IMR-90 (cell line): ENCODE data around the gene CST9. TPM values are rescaled to one million over a fixed set of nuclear protein-coding genes. Genes with fewer than 3 reads are reported as not detected.

Experiments used
- ATAC-seq: fragments of 200-7000 bp; cut with Tn5 transposase; 2 replicates; pipeline ENCODE4 v1.9.1; 2020; ENCODE audit warnings: low read depth, mild to moderate bottlenecking, moderate library complexity
- BruUV-seq: library from RNA; stranded (reverse); fragments of 400-500 nt; replicated peaks from 2 replicates; lab custom pipeline; 2021; lab: Mats Ljungman, UMichigan
- CTCF ChIA-PET: fragments of 300-600 bp; formaldehyde crosslinking; extraction: SDS; loops from one replicate; lab custom pipeline; 2021; ENCODE audit warnings: antibody characterized with exemption; lab: Yijun Ruan, JAX
- POLR2A ChIA-PET: fragments of 300-600 bp; sonication (Branson Sonifier 250); formaldehyde crosslinking; loops from one replicate; lab custom pipeline; 2022; ENCODE audit warnings: antibody characterized with exemption; ENCODE audit not compliant: unreplicated experiment; lab: Charles Lee
- DNase-seq: peaks from one replicate; pipeline ENCODE4 v3.0.0; 2013
- H2AFZ ChIP-seq: replicated peaks from 2 replicates; pipeline ENCODE3; 2013; ENCODE audit warnings: low read length, mild to moderate bottlenecking; ENCODE audit not compliant: poor library complexity
- H2AK5ac ChIP-seq: 2 replicates; pipeline ENCODE4 v1.6.1; 2013; ENCODE audit warnings: low read depth, low read length, inconsistent platforms
- H2AK9ac ChIP-seq: replicated peaks from 2 replicates; pipeline ENCODE3; 2013; ENCODE audit warnings: mild to moderate bottlenecking, low read depth, low read length, moderate library complexity; ENCODE audit not compliant: poor library complexity
- H2BK120ac ChIP-seq: 2 replicates; pipeline ENCODE4 v1.6.1; 2013; ENCODE audit warnings: low read depth, low read length, inconsistent platforms
- H2BK15ac ChIP-seq: 3 replicates; pipeline ENCODE4 v1.6.1; 2013; ENCODE audit warnings: low read depth, low read length, inconsistent platforms
- H2BK20ac ChIP-seq: 2 replicates; pipeline ENCODE4 v1.6.1; 2013; ENCODE audit warnings: low read depth, mild to moderate bottlenecking, inconsistent platforms, low read length, moderate library complexity
- H2BK5ac ChIP-seq: 2 replicates; pipeline ENCODE4 v1.6.1; 2013; ENCODE audit warnings: mild to moderate bottlenecking, low read depth, low read length, inconsistent platforms; ENCODE audit not compliant: poor library complexity, severe bottlenecking
- H3K14ac ChIP-seq: replicated peaks from 2 replicates; pipeline ENCODE4 v1.6.1; 2013; ENCODE audit warnings: low read depth, low read length, inconsistent platforms
- H3K18ac ChIP-seq: 2 replicates; pipeline ENCODE4 v1.6.1; 2013; ENCODE audit warnings: low read depth, low read length, control low read depth
- H3K23ac ChIP-seq: 2 replicates; pipeline ENCODE4 v1.6.1; 2013; ENCODE audit warnings: low read depth, low read length, inconsistent platforms
- H3K27ac ChIP-seq: 2 replicates; pipeline ENCODE4 v1.5.1; 2013; ENCODE audit warnings: mild to moderate bottlenecking, control low read depth, low read length; ENCODE audit not compliant: insufficient read depth
- H3K27me3 ChIP-seq: 2 replicates; pipeline ENCODE4 v1.6.1; 2013; ENCODE audit warnings: low read length; ENCODE audit not compliant: control insufficient read depth, insufficient read depth
- H3K36me3 ChIP-seq: 2 replicates; pipeline ENCODE4 v1.6.1; 2013; ENCODE audit warnings: low read length, mixed read lengths; ENCODE audit not compliant: control insufficient read depth, insufficient read depth
- H3K4ac ChIP-seq: 2 replicates; pipeline ENCODE4 v1.6.1; 2013; ENCODE audit warnings: low read depth, low read length, inconsistent platforms
- H3K4me1 ChIP-seq: 2 replicates; pipeline ENCODE4 v1.6.1; 2013; ENCODE audit warnings: low read length, mixed read lengths; ENCODE audit not compliant: control insufficient read depth, insufficient read depth
- H3K4me2 ChIP-seq: 2 replicates; pipeline ENCODE4 v1.6.1; 2013; ENCODE audit warnings: low read depth, mild to moderate bottlenecking, control low read depth, low read length, moderate library complexity
- H3K4me3 ChIP-seq: 2 replicates; pipeline ENCODE4 v1.5.1; 2013; ENCODE audit warnings: low read depth, mild to moderate bottlenecking, control low read depth, low read length, moderate library complexity; ENCODE audit not compliant: insufficient read depth
- H3K56ac ChIP-seq: 2 replicates; pipeline ENCODE4 v1.6.1; 2013; ENCODE audit warnings: low read length, inconsistent platforms; ENCODE audit not compliant: insufficient read depth; ENCODE audit errors: extremely low read depth
- H3K79me1 ChIP-seq, 2 experiments: 2 replicates each; pipeline ENCODE4 v1.6.1; 2013; ENCODE audit warnings: low read length in 2 of 2, inconsistent platforms in 1 of 2, low read depth in 1 of 2
- H3K9ac ChIP-seq: 2 replicates; pipeline ENCODE4 v1.6.1; 2013; ENCODE audit warnings: low read depth, low read length, control low read depth
- H3K9me1 ChIP-seq: 2 replicates; pipeline ENCODE4 v1.6.1; 2013; ENCODE audit warnings: low read length, inconsistent platforms; ENCODE audit not compliant: insufficient read depth
- H3K9me3 ChIP-seq: 2 replicates; pipeline ENCODE4 v1.6.1; 2013; ENCODE audit warnings: low read length; ENCODE audit not compliant: control insufficient read depth, insufficient read depth
- H4K20me1 ChIP-seq: 2 replicates; pipeline ENCODE4 v1.6.1; 2013; ENCODE audit warnings: low read length, inconsistent platforms; ENCODE audit not compliant: insufficient read depth
- H4K5ac ChIP-seq: 2 replicates; pipeline ENCODE4 v1.6.1; 2013; ENCODE audit warnings: mild to moderate bottlenecking, low read depth, low read length, control low read depth
- H4K8ac ChIP-seq, 2 experiments: 2 replicates each; pipeline ENCODE4 v1.6.1; 2013; ENCODE audit warnings: low read depth in 2 of 2, low read length in 2 of 2, control low read depth in 1 of 2, inconsistent platforms in 1 of 2
- H4K91ac ChIP-seq: 2 replicates; pipeline ENCODE4 v1.6.1; 2013; ENCODE audit warnings: low read depth, low read length, inconsistent platforms; ENCODE audit not compliant: insufficient read depth
- CHD1 ChIP-seq: IDR thresholded peaks from 2 replicates; pipeline ENCODE4 v1.6.1; 2012; ENCODE audit warnings: low read depth, low read length, improper control_type of control experiment
- CTCF ChIP-seq: conservative IDR thresholded peaks from 2 replicates; pipeline ENCODE4 v1.5.1; 2012; ENCODE audit warnings: mild to moderate bottlenecking, low read depth, low read length, improper control_type of control experiment
- FOS ChIP-seq: fragments of 150-350 bp; IDR thresholded peaks from 2 replicates; pipeline ENCODE4 v1.6.1; 2016; ENCODE audit warnings: low read depth, low read length
- MAZ ChIP-seq: IDR thresholded peaks from 2 replicates; pipeline ENCODE4 v1.6.1; 2012; ENCODE audit warnings: low read depth, mild to moderate bottlenecking, low read length, improper control_type of control experiment, moderate library complexity, borderline replicate concordance
- MXI1 ChIP-seq: IDR thresholded peaks from 2 replicates; pipeline ENCODE4 v1.6.1; 2012; ENCODE audit warnings: low read depth, mild to moderate bottlenecking, low read length, moderate library complexity, borderline replicate concordance
- NFE2L2 ChIP-seq: fragments of 150-350 bp; IDR thresholded peaks from 2 replicates; pipeline ENCODE4 v1.6.1; 2016; ENCODE audit warnings: low read depth, mild to moderate bottlenecking, low read length
- POLR2A ChIP-seq: IDR thresholded peaks from 2 replicates; pipeline ENCODE4 v1.6.1; 2012; ENCODE audit warnings: mild to moderate bottlenecking, low read depth, low read length
- RCOR1 ChIP-seq: IDR thresholded peaks from 2 replicates; pipeline ENCODE4 v1.6.1; 2012; ENCODE audit warnings: mild to moderate bottlenecking, low read length, improper control_type of control experiment; ENCODE audit not compliant: insufficient replicate concordance
- SMC3 ChIP-seq: fragments of 150-350 bp; IDR thresholded peaks from 2 replicates; pipeline ENCODE4 v1.6.1; 2016; ENCODE audit warnings: low read depth, mild to moderate bottlenecking, antibody characterized with exemption, low read length, moderate library complexity
- WGBS, 2 experiments: methylation state at CpG; one replicate each; pipeline versions ENCODE4 v1.1.5 to v1.1.7; 2013; ENCODE audit warnings: missing lambda C conversion rate in 2 of 2; ENCODE audit not compliant: insufficient read length in 1 of 2; ENCODE audit errors: extremely low coverage in 2 of 2; 5-methylcytosine and 5-hydroxymethylcytosine counted together
- dilution Hi-C: fragments of 300-500 bp; cut with HindIII; formaldehyde crosslinking; loops from one replicate; pipeline ENCODE4 v1.14.3; 2018; ENCODE audit warnings: low sequenced_read_pairs; ENCODE audit not compliant: unreplicated experiment
- in situ Hi-C: fragments of 300-500 bp; cut with MboI; formaldehyde crosslinking; loops from 3 replicates; pipeline ENCODE4 v1.14.3; 2019; ENCODE audit warnings: low sequenced_read_pairs, inconsistent platforms, mixed read lengths
- intact Hi-C: fragments of 100-400 bp; cut with micrococcal nuclease; formaldehyde crosslinking; loops from 2 replicates; pipeline ENCODE4 v1.10.0; 2022
- polyA plus RNA-seq, 3 experiments: library from polyadenylated mRNA; depleted of rRNA; stranded (reverse); fragments of >200 nt; gene quantifications; 2 replicates each; pipeline ENCODE4 v1.2.3, GENCODE V29; 2012; ENCODE audit warnings: low replicate concordance in 1 of 3
- total RNA-seq: library from RNA; depleted of rRNA; stranded (reverse); fragments of >200 nt; gene quantifications from 2 replicates; pipeline ENCODE4 v1.2.3, GENCODE V29; 2012
- TF ChIP-seq, protein P1 (sequence below): fragments of 150-350 bp; IDR thresholded peaks from 2 replicates; pipeline ENCODE4 v1.6.1; 2016; ENCODE audit warnings: low read depth, mild to moderate bottlenecking, low read length, moderate library complexity, borderline replicate concordance

Gene CST9
- total and polyA plus RNA-seq, 2 of the 4 experiments (the other 2 are of a cell fraction) = not detected

GRCh38 chr20:23585808-23586734 lies 19.6 kb downstream of the CST9 start:
- Histone ChIP-seq H3K4me3 (no peak overlapping the region), H4K20me1 (no peaks in the 10 kb centered on the region), H2BK5ac (no peak overlapping the region), H4K91ac (no peak overlapping the region), H3K9me3 (no peaks in the 10 kb centered on the region), H2AK5ac (no peak overlapping the region), H2BK120ac (no peak overlapping the region), H4K5ac (no peak overlapping the region), H3K27me3 (peaks cover 2% of the 10 kb centered on the region), H3K14ac (no peak overlapping the region), H3K36me3 (no peaks in the 10 kb centered on the region), H3K4me2 (no peak overlapping the region), H3K27ac (no peak overlapping the region), H3K9ac (no peak overlapping the region), H3K4me1 (no peaks in the 10 kb centered on the region), H2BK15ac (no peak overlapping the region), H4K8ac (no peak overlapping the region), H3K56ac (no peak overlapping the region), H3K79me1 (no peaks in the 10 kb centered on the region), H2AFZ (no peak overlapping the region), H3K23ac (no peak overlapping the region), H3K4ac (no peak overlapping the region), H2BK20ac (no peak overlapping the region), H2AK9ac (no peak overlapping the region), H3K18ac (no peak overlapping the region), H3K9me1 (no peaks in the 10 kb centered on the region)
- WGBS, 2 experiments = no CpG with 5 or more reads among the region's 5 CpGs
- no peak for ATAC-seq
- in situ Hi-C loops (no loop called here), intact Hi-C loops (no loop called here), dilution Hi-C loops (no loop called here)
- POLR2A ChIA-PET = no interaction called here
- CTCF ChIA-PET = no interaction called here
- no TSS peak for BruUV-seq
- DNase-seq = no peak
- TF ChIP-seq SMC3 (no peak), CHD1 (no peak), RCOR1 (no peak), MAZ (no peak), CTCF (no peak), POLR2A (no peak), MXI1 (no peak), FOS (no peak), NFE2L2 (no peak)
- TF ChIP-seq, protein P1, sequence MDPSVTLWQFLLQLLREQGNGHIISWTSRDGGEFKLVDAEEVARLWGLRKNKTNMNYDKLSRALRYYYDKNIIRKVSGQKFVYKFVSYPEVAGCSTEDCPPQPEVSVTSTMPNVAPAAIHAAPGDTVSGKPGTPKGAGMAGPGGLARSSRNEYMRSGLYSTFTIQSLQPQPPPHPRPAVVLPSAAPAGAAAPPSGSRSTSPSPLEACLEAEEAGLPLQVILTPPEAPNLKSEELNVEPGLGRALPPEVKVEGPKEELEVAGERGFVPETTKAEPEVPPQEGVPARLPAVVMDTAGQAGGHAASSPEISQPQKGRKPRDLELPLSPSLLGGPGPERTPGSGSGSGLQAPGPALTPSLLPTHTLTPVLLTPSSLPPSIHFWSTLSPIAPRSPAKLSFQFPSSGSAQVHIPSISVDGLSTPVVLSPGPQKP = no peak
